ENCODE data around the gene RAP1B.
A peak's percentile ranks its signal among the peaks of the same experiment; 100 is the strongest.

RAP1B gene

DNA sequence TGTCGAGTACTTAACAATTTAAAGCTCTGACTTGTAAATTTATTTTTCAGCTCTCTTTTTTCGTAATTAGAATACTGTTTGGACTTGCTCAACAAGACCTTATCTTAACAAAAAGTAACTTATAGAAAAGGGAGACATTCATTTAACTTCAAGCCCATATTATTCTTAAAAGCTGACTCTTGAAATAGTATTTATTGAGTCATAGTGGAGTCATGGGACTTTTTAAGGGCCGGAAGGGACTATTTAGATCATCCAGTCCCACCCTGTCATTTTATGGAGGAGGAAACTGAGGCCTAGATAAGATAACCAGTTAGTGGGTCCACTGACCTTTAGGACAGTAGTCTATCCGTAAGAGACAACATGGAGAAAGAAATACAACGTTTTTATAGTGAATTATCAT lies 1.5 kb downstream of the RAP1B start:
- no peak for DNase-seq

DNA sequence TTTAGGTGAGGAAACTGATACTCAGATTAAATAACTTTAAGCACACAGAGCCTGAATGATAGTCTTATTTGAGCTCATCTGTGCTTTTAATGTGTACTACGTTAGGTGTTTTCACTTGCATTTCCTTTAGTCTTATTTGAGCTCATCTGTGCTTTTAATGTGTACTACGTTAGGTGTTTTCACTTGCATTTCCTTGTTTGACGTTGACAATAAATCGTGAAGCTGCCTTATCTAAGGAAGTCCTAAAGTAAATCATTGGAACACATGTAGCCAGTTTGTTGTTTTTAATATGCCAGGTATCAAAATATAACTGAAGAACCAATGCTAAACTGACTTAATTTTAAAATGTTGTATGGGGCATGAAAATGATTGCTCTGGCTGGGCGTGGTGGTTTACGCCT lies 2.0 kb downstream of the RAP1B start:
- DNase-seq: no peak

DNA sequence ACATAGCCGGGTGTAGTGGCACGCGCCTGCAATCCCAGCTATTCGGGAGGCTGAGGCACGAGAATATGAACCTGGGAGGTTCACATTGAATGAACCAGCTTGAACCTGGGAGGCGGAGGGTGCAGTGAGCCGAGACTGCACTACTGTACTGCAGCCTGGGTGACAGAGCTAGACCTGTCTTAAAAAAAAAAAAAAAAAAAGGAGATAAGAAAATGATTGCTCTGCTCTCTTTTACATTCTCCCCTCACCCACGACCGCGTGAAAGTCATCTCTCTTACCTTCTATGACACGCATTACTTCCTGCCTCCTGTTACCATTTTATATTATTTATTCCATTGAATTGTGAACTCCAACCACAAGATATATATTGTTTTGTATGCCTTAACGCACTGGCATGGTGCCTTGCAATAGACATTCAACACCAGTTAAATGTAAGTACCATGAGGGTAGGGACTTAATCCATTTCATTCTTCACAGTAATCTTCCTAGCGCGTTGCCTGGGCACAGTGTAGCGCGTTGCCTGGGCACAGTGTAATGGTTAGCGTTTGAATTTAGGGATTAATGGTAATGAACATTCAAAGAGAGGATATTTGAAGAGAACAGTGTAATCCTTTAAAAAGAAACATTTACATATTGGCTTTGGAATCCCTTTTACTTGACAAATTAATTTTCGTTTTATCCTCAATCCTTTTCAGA lies 2.7 kb downstream of the RAP1B start:
- DNase-seq: peak; percentile 3

GRCh38 chr12:68614105-68614679 lies 3.5 kb downstream of the RAP1B start:
- no peak for DNase-seq

DNA sequence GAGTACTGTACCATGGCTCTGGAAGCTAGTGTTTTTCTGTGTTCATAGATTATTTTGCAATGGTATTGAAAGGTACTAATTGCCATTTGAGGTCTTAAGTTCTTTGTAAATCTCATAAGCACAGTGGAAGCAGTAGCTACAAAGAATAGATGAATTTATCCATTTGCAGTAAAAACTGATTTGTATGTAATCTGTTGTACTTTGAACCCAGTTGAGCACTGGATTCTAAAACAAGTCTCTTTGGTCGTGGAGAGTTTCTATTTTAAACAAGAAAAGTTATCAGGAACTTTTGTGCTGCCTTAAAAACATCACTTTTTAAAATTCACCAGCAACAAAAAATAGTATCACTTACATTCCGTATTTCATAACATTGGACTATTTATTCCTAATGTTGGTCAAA lies 4.1 kb downstream of the RAP1B start:
- DNase-seq: no peak

DNA sequence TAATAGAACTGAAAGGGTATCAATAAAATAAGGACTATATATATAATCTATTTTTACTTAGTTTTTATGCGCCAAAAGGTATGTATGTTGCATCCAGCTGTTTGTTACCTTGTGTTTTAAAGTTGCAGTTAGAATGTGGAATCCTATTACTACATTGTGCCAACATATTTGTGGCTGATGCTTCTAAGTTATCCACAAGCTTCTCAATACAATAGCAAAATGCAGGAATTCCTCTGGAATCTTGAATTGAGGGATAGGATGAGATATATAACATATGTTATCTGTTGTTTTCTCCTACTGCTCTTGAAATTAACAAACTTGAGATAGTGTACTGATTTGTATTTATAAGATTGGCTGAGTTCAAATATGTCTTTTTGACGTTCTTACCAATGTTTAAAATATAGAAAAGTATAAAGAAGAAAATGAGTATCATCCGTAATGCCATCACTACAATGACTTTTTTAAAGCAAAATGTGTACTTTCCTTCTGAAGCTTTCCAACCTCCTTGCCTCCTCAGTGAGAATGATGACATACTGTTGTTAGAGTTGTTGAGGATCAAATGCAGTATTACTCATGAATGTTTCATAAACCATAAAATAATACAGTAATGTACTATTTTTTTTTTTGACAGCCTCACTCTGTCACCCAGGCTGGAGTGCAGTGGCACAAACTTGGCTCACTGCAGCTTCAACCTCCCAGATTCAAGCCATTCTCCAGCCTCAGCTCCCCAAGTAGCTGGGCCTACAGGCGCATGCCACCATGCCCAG lies 6.6 kb downstream of the RAP1B start:
- no peak for DNase-seq

DNA sequence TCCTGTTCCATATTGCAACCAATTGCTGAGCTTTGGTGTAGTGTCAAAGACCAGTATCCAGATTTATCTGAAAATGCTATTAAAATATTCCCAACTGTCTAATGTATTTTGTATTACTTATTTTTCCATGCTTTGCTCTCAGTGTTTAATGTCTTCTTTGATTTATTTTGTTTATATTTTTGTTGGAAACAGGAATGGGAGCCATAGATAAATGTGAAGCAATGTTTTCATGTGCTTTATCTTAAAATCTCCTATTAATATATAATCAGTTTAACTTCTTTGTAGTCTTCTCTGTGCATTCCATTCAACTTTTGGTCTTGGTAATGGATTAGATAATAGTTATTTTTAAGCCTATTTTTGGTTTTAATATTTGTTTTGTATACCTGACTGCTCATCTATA lies 8.8 kb downstream of the RAP1B start:
- DNase-seq: no peak

GRCh38 chr12:68620519-68621471 lies 10.1 kb downstream of the RAP1B start:
- peak; percentile 71 for DNase-seq

DNA sequence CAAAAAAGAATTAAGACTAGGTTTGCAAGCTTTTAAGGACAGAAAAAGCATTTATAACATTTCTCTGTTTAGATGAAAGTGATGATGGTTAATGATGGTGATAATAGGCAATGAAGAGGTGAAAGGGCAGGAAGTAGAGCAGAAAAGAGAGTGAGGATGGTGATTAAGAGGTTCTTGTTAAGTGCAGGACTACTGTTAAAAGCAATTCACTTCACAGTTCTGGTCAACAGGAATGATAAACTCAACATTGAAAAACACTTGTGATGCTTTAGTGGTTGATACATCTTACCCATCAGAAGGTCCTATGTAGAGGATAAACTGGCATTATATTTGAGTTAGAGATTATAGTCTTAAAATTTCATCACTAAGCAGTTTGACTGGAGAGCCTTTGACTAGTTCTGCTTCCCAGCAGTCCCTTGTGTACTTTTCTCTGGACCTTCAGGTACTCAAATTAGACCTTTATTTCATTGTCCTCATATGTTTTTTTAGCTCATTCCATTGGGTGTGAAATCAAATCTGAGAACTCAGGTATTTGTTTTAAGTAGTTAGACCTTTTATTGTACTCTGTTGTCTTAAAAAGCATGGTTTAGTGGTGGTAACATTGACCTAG lies 10.9 kb downstream of the RAP1B start:
- no peak for DNase-seq

DNA sequence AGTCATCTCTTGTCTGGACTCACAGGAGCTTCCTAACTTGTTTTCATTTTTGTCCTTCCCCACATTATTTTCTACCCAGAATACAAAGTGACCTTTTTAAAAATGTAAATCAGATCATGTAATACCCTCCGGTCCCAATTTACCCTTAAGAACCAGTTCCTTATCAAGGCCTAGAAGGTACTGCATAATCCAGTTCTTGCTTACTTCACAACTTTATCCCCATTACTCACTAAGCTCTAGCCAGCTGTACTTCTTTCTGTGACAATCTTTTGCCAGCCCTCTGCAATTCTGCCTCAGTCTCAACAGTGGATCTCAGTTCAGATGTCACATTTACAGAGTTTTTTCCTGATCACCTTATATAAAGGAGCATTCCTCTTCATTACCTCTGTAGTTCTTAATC lies 11.6 kb downstream of the RAP1B start:
- DNase-seq: peak; percentile 41

DNA sequence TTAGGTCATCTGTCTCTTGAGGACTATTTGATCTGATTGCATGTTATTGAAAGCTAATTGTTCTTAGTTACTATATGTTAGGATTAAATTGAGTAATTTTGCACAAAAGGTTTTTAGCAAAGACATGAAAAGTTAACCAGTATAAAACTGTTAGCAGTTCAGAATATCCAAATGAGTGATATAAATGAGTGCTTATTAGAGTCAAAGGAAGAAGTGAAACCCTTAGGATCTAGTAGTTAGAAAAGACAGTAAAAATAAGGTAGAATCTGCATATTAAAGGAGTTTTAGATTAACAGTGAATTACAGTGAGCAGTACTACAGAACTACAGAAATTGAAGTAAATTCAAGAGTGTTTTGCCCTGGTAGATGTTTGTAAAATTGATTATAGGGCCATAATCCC lies 12.4 kb downstream of the RAP1B start:
- no peak for DNase-seq

GRCh38 chr12:68623984-68624383 lies 13.3 kb downstream of the RAP1B start:
- no peak for DNase-seq

DNA sequence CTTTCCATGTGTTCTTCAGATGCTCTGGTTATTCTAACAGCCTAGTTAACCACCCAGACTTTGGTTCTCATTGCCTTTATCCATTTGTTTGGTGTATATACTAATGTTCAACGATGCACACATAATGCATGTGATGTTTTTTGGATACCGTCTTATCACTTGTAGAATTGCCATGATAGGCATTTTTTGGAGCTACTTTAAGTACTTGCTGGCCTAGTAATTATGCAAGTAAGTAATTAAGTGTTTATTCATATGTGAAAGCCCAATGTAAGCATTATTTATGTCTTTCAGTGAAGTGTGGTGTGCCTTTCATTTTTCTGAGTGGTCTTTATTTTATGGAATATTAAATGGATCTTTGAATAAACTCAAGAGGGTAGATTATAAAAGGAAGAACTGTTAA lies 14.2 kb downstream of the RAP1B start:
- DNase-seq: no peak

DNA sequence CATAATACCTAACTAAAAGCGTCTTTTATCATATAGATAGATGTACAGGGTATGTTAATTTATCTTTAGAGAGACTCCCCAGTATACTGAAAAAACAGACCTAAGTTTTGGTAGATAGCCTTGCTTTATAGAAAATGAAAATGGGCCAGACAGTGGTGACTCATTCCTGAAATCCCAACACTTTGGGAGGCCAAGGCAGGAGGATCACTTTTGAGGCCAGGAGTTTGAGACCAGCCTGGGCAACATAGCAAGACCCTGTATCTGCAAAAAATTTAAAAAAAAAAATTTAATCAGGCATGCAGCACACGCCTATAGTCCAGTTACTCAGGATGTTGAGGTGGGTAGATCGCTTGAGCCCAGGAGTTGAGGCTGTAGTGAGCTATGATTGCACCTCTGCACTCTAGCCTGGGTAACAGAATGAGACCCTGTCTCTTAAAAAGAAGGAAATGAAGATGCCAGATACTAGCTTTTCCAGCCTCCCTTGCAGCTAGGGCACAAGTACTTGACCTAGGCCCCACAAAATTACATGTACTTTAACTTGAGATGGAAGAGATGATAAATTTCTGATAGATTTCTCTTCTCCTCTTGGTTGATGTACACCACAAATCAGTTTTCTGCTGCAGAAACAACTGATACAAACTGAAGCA lies 17.1 kb downstream of the RAP1B start:
- no peak for DNase-seq

GRCh38 chr12:68628698-68629097 lies 18.0 kb downstream of the RAP1B start:
- DNase-seq: no peak

- no peak for DNase-seq
These were observed 19.4 kb downstream of the RAP1B start for GRCh38 chr12:68630050-68630449.

DNA sequence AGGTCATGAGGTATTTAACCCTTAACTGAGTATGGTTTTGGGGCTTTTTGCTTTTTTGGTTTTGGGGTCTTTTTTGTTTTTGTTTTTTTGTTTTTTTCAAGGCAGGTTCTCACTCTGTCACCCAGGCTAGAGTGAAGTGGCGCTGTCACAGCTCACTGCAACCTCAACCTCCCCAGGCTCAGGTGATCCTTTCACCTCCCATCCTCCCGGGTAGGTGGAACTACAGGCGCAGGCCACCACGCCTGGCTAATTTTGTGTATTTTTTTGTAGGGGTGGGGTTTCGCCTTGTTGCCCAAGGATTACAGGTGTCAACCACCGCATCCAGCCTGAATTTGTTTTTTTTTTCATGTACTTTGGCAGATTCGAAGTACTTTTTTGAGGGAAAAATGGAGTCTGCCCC lies 19.9 kb downstream of the RAP1B start:
- no peak for DNase-seq

DNA sequence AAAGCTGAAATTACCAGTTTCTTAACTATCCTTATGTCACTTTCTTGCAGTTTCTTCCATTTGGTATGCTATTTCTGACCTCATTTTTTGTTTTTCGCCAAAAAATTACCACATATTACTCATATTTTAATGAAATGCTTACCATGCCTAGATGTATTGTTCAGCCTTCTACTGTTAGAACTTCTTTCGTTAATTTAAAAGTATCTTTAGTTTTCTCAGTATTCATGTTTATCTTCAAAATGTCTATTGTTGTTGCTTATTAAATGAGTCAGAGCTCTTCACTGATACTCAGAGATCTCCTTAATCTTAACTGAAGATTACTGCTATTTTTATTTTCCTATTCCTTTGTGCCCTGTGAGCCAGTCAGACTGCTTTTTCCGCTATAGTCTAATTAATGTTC lies 20.5 kb downstream of the RAP1B start:
- DNase-seq: no peak

GRCh38 chr12:68632486-68632885 lies 21.8 kb downstream of the RAP1B start:
- no peak for DNase-seq

- no peak for DNase-seq
These were observed 23.2 kb downstream of the RAP1B start for GRCh38 chr12:68633614-68634558.

DNA sequence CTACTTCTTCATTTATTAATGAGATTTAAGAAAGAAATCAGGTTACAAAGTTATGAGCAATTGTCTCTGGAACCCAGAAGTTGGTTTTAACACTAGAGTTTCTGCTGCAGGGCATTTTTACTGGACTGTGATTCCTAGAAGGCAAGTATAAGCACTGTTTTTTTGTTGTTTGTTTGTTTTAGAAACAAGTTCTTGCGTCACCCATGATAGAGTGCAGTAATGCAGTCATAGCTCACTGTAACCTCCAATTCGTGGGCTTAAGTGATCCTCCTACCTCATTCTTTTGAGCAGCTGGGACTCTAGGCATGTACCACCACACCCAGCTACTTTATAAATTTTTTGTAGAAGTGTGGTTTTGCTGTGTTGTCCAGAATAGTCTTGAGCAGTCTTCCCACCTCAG lies 25.6 kb downstream of the RAP1B start:
- DNase-seq: no peak

Measured in NCI-H82 (cell line).